Measurements from ENCODE around the gene DNAI4. TPM values are rescaled to one million over a fixed set of nuclear protein-coding genes. Genes with fewer than 3 reads are reported as not detected.
A peak's percentile ranks its signal among the peaks of the same experiment; 100 is the strongest.

The DNAI4 gene
- total and polyA plus RNA-seq, 10 donors = 0.78 to 8.1 (median 4.9) TPM

DNA sequence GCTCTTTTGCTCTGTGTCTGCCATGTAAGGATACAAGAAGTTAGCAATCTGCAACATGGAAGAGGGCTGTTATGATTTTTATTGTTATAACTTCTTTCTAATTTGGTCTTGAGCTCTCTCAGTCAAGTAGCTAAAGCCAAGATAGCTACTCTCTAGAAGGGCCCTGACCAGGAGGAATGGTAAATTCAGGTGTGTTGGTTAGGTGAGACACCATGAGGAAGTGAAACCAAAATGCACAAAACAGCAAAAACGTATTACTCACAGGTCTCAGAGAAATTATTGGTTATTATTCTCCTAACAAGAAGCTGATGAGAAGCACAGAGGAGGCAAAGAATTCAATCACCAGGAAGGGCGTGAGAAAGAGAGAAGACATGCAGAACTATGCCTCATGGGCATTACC, 71.8 kb downstream of the DNAI4 start:
- no peaks in the 10 kb centered on the region for H3K36me3 ChIP-seq
- no peak for TF ChIP-seq POLR2A (IDR thresholded peaks at IDR 0.05)
- TF ChIP-seq POLR2AphosphoS5 (IDR thresholded peaks at IDR 0.05) = no peak
- TF ChIP-seq, protein P1, sequence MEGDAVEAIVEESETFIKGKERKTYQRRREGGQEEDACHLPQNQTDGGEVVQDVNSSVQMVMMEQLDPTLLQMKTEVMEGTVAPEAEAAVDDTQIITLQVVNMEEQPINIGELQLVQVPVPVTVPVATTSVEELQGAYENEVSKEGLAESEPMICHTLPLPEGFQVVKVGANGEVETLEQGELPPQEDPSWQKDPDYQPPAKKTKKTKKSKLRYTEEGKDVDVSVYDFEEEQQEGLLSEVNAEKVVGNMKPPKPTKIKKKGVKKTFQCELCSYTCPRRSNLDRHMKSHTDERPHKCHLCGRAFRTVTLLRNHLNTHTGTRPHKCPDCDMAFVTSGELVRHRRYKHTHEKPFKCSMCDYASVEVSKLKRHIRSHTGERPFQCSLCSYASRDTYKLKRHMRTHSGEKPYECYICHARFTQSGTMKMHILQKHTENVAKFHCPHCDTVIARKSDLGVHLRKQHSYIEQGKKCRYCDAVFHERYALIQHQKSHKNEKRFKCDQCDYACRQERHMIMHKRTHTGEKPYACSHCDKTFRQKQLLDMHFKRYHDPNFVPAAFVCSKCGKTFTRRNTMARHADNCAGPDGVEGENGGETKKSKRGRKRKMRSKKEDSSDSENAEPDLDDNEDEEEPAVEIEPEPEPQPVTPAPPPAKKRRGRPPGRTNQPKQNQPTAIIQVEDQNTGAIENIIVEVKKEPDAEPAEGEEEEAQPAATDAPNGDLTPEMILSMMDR (IDR thresholded peaks at IDR 0.05 in 8 of 11, conservative IDR thresholded peaks at IDR 0.05 in 3 of 11) = no peak
- H3K27ac ChIP-seq = no peak overlapping the region
- H3K4me3 ChIP-seq = no peak overlapping the region
- intact Hi-C loops (cut with DNase I; ENCODE audit: low total_unique reads) = no loop called here
- peaks cover 0 to 2% (median 0%) of the 10 kb centered on the region in 8 donors for H3K9me3 ChIP-seq
- H3K4me1 ChIP-seq = no peaks in the 10 kb centered on the region
- no peaks in the 10 kb centered on the region for H3K27me3 ChIP-seq (replicated peaks in 1 of 7)
- DNase-seq = no peak
- 67 to 92% (median 80%) methylated on average over 2 of the region's 2 CpGs for WGBS, 5 donors

DNA sequence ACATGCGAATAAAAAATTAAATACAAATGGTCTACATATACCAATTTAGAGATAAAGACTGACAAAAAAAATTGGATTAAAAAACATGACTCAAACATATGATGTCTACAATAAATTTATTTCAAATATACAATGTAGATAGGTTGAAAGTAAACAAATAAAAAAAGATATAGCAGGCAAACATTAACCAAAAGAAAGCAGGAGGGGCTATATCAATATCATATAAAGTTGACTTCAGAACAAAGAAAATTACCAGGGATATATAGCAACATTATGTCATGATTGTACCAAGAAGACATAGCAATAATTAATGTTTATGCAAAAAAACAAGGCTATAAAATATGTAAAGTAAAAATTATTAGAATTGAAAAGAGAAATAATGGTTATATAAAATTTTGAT, 73.7 kb downstream of the DNAI4 start:
- Histone ChIP-seq H3K36me3 (no peaks in the 10 kb centered on the region), H3K4me3 (no peak overlapping the region), H3K9me3 (peaks cover 0 to 2% (median 0%) of the 10 kb centered on the region in 8 donors), H3K4me1 (no peaks in the 10 kb centered on the region), H3K27me3 (replicated peaks in 1 of 7) (no peaks in the 10 kb centered on the region), H3K27ac (no peak overlapping the region)
- no peak for TF ChIP-seq POLR2A (IDR thresholded peaks at IDR 0.05)
- TF ChIP-seq POLR2AphosphoS5 (IDR thresholded peaks at IDR 0.05) = no peak
- TF ChIP-seq, protein P1 (IDR thresholded peaks at IDR 0.05 in 8 of 11, conservative IDR thresholded peaks at IDR 0.05 in 3 of 11) = no peak
- intact Hi-C loops (cut with DNase I; ENCODE audit: low total_unique reads) = no loop called here
- WGBS, 5 donors = 95 to 100% (median 98%) methylated on average over 1 of the region's 1 CpG
- DNase-seq = no peak

DNA sequence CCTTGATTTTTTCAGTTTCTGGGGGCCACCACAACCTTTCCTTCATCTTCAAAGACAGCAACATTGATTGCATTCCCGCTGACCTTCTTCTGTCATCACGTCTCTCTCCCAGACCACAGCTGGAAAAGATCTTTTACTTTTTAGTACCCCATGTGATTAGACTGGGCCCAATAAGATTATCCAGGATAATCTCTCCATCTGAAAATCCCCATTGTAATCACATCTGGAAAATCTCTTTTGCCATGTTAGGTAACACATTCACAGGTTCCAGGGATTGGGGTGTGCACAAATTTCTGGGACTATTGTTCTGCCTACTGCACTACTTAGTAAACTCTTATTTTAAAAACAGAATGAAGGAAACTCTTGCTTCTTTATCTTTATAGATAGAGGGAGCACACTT, 76.5 kb downstream of the DNAI4 start:
- no peaks in the 10 kb centered on the region for H3K27me3 ChIP-seq (replicated peaks in 1 of 7)
- no peak overlapping the region for H3K4me3 ChIP-seq
- no peak overlapping the region for H3K27ac ChIP-seq
- no peaks in the 10 kb centered on the region for H3K36me3 ChIP-seq
- no peaks in the 10 kb centered on the region for H3K4me1 ChIP-seq
- 91 to 96% (median 91%) methylated on average over 2 of the region's 2 CpGs for WGBS, 5 donors
- intact Hi-C loops (cut with DNase I; ENCODE audit: low total_unique reads) = no loop called here
- TF ChIP-seq POLR2AphosphoS5 (IDR thresholded peaks at IDR 0.05) = no peak
- TF ChIP-seq POLR2A (IDR thresholded peaks at IDR 0.05) = no peak
- TF ChIP-seq, protein P1 (IDR thresholded peaks at IDR 0.05 in 8 of 11, conservative IDR thresholded peaks at IDR 0.05 in 3 of 11) = no peak
- DNase-seq = no peak
- peaks cover 0 to 2% (median 0%) of the 10 kb centered on the region in 8 donors for H3K9me3 ChIP-seq

DNA sequence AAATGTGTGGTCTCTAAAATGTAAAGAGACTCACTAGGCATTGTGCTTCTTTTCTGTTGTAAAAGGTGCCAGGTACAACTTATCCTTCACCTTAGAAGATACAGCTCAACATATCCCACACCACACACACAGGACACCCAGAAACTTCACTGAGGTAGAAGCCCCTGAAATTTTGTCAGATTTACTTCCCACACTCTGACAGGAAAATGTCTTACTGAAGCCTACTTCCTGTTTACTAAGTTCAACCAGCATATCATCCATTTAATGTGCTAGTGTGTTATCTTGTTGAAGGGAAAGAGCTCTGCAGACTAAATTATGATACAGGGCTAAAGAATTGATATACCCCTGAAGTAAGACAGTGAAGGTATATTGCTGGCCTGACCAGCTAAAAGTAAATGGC, 83.7 kb downstream of the DNAI4 start:
- Histone ChIP-seq H3K9me3 (no peaks in the 10 kb centered on the region), H3K27ac (peak overlapping the region in 2 of 8 donors; percentile 25 to 50), H3K4me1 (peaks cover 0 to 13% (median 6%) of the 10 kb centered on the region in 6 donors), H3K27me3 (replicated peaks in 1 of 7) (no peaks in the 10 kb centered on the region), H3K36me3 (no peaks in the 10 kb centered on the region), H3K4me3 (no peak overlapping the region)
- TF ChIP-seq POLR2AphosphoS5 (IDR thresholded peaks at IDR 0.05) (no peak), POLR2A (IDR thresholded peaks at IDR 0.05) (no peak)
- TF ChIP-seq, protein P1 (IDR thresholded peaks at IDR 0.05 in 8 of 11, conservative IDR thresholded peaks at IDR 0.05 in 3 of 11) = no peak
- intact Hi-C loops (cut with DNase I; ENCODE audit: low total_unique reads) = no loop called here
- no peak for DNase-seq

All from spleen (tissue), 11 donors.